HuH-7.5 (cell line): ENCODE results near the gene BDKRB1.
"Not testable (repeated sequence)": the region's sequence is repeated elsewhere in the genome, so short reads cannot be mapped to it uniquely, and the experiment has no call there.

ENCODE experiments used
- DNase-seq: peaks from one replicate; pipeline ENCODE4 v3.0.0; 2011; ENCODE audit warnings: low spot score

The BDKRB1 gene

DNA sequence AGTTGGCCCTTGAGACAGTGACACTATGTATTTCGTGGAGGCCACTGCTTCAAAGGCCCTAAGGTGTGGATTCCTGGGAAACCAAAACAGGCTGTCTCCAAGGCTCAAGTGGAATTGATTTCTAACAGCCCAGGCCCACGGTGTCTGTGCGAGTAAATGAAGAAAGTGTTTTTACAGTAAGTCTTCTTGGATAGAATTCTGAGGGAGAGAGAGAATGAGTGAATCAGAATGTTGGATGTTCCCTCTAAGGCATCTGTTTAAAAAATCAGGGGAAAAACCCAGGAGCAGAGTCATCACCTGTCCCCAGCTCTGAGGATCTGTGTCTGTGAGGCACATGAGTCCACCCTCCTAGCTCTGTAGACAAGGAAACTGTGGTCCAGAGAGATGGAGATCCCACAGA, 22.3 kb upstream of the BDKRB1 start:
- DNase-seq: no peak

- DNase-seq: no peak
Observed at GRCh38 chr14:96235426-96235825, 20.6 kb upstream of the BDKRB1 start.

DNA sequence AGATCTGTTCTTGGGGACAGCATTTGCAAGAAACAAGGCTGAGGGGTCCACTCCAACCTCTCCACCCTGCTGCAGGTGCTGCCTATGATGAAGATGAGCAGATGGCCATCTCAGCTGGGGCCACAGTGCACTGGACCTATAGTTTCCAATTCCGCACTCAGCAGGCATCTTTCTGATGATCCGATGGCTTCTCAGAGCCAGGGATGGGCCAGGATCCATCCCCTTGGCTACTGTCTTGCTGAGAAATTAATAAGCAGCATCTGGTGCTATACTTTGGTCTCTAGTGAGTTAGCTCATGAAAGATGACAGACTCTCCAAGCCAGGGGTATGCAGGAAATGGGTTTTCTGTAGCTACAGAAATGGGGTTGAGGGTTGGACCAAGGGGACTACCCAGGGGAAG, 18.4 kb upstream of the BDKRB1 start:
- DNase-seq: no peak

GRCh38 chr14:96238676-96239265, 17.2 kb upstream of the BDKRB1 start:
- no peak for DNase-seq

DNA sequence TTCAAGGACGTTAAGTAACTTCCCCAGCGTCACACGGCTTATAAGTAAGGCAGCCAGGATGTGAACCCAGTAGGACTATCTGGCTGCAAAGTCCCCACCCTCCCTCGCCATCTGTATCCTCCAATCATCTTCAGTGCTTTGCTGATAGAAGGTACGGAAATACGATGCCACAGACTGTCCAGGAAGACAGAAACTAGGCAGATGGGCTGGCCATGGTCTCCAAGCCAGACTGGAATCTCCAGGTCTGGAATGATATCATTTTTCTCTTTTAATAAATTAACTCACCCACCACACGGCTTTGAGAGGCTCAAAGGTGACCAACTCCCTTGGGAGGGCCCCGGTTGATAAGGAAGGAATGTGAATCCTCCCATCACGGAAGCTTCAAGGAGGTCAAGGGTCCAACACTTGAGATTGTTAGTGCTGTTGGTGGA, 16.3 kb upstream of the BDKRB1 start:
- DNase-seq: no peak

DNA sequence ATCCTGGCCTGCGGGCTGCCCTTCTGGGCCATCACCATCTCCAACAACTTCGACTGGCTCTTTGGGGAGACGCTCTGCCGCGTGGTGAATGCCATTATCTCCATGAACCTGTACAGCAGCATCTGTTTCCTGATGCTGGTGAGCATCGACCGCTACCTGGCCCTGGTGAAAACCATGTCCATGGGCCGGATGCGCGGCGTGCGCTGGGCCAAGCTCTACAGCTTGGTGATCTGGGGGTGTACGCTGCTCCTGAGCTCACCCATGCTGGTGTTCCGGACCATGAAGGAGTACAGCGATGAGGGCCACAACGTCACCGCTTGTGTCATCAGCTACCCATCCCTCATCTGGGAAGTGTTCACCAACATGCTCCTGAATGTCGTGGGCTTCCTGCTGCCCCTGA, 15.4 kb upstream of the BDKRB1 start:
- no peak for DNase-seq

- no peak for DNase-seq
Observed at GRCh38 chr14:96242126-96242525, 13.9 kb upstream of the BDKRB1 start.

DNA sequence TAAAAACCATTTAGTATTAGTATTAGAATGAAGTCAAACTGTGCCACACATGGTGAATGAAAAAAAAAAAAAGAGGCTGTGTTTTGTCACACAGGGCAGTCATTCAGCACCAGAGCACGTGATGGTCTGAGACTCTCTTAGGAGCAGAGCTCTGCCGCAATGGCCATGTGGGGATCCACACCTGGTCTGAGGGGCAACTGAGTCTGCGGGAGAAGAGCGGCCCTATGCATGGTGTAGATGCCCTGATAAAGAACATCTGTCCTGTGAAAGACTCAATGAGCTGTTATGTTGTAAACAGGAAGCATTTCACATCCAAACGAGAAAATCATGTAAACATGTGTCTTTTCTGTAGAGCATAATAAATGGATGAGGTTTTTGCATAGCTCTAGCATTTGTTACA, 12.2 kb upstream of the BDKRB1 start:
- no peak for DNase-seq

DNA sequence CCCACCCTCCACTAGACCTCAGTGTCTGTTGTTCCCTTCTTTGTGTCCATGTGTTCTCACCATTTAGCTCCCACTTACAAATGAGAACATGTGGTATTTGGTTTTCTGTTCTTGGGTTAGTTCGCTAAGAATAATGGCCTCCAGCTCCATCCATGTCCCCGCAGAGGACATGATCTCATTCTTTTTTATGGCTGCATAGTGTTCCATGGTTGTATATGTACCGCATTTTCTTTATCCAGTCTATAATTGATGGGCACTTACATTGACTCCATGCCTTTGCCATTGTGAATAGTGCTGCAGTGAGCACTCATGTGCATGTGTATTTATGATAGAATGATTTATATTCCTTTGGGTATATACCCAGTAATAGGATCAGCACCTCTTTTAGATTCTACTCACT, 10.9 kb upstream of the BDKRB1 start:
- not testable (repeated sequence) for DNase-seq

- DNase-seq: no peak
Observed at GRCh38 chr14:96245710-96246538, 10.1 kb upstream of the BDKRB1 start.

DNA sequence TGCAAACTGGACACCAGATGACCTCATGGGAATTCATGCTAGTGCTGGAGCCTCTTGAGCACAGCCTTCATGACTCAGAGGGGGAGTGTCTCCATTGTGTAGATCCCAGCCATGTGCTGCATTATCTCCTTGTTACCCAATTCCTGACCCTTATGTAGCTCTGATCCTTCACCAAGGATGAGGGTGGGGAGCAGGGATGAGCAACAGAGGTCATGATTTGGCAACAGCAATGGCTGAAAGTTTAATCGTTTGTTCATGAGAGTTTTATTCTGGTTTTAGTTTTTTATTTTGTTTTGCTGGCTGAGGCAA, 9.5 kb upstream of the BDKRB1 start:
- DNase-seq: no peak

- DNase-seq: no peak
Observed at GRCh38 chr14:96247031-96247430, 9.0 kb upstream of the BDKRB1 start.

DNA sequence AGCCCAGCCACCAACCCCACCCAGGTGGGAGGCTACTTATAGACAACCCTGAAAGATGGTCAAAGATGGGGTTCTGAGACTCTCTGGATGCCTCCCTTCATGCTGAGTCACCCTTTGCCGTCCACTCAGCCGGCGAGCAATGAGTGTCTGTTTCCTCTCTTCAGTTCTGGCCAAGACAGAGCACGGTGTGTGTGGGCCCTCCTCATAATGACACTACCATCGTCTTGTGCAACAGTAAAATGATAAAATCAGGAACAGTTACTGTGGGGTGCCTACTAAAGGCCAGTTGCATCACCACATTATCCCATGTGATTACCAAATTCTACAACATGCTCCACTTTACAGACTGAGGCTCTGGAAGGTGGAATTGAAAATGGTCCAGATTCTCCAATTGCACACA, 7.0 kb upstream of the BDKRB1 start:
- DNase-seq: no peak

GRCh38 chr14:96250485-96250884, 5.5 kb upstream of the BDKRB1 start:
- DNase-seq: no peak

DNA sequence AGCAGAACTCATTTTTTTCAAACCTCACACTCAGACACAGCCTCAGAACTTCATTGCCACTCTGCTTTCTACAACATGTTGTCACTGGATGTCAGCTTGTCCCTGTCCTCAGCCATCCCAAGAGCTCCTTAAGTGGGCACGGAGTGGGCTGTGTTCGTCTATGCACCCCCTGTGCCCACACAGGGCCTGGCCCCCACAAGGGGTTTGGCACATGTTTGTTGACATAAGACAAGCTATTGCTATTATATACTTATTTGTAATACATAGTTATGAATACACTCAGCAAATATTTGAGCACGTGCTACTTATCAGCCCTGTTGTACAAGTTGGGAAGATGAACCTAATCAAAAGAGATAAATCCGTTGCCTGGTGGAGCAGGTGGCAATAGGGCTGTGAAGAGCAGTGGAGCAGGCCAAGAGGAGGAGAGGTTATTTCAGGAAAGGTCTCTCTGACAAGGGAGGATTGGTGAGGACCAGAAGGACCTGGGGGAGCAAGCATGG, 4.3 kb upstream of the BDKRB1 start:
- DNase-seq: no peak

- no peak for DNase-seq
Observed at GRCh38 chr14:96252323-96252998, 3.5 kb upstream of the BDKRB1 start.

- DNase-seq: no peak
Observed at GRCh38 chr14:96252999-96253539, 2.9 kb upstream of the BDKRB1 start.

GRCh38 chr14:96254687-96255086, 1.3 kb upstream of the BDKRB1 start:
- DNase-seq: no peak

GRCh38 chr14:96256407-96256806, 397 bp downstream of the BDKRB1 start:
- no peak for DNase-seq

GRCh38 chr14:96257056-96257455, 1.0 kb downstream of the BDKRB1 start:
- DNase-seq: no peak

GRCh38 chr14:96257900-96258299, 1.9 kb downstream of the BDKRB1 start:
- DNase-seq: no peak

DNA sequence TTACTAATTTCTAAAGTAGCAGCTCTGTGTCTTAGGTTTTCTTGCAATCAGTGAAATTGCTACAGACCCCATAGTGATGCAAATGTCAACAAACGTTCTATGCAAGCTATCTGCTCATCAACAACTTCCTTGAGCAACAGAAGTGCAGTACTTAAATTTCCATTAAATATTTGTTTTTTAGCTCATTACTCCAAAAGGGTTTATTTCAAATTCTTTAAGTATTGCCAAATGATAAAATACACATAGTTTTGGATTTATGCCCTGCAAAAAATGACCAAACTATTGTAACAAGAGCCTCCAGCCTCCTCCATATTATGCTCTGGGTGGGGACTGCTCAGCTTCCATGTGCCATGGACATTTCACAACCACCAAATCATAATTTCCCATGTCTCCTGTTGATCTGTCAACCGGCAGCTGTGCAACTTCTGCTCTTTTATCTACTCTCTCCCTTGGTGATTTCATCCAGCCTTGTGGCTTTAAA, 4.4 kb downstream of the BDKRB1 start:
- DNase-seq: no peak

DNA sequence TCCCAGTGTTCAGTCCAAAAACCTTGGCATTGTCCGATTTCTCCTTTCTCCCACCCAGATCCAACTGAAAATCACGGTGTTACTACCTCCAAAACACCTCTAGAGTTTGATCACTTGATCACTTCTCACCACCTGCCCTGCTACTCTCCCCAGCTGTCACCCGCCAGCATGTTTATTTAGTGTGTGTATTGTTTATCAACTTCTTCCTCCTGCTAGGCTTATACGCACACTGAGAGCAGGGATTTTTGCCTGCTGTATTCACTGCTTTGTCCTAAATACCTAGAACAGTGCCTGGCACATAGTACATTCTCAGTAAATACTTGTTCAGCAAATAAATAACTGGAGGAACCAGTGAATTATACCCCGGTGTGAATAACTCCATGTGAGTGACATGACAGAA, 5.0 kb downstream of the BDKRB1 start:
- DNase-seq: no peak
